Retina (tissue), 1 donor: Measurements from ENCODE around the gene YDJC.
"Not testable (repeated sequence)": the region's sequence is repeated elsewhere in the genome, so short reads cannot be mapped to it uniquely, and the experiment has no call there.

Experiments
- DNase-seq: peaks from one replicate; pipeline ENCODE4 v3.0.0-alpha.2; 2016

Gene YDJC

GRCh38 chr22:21651521-21652009 lies 21.7 kb upstream of the YDJC start:
- no peak for DNase-seq

- DNase-seq = no peak
Observed at GRCh38 chr22:21650823-21651520, 21.1 kb upstream of the YDJC start.

DNA sequence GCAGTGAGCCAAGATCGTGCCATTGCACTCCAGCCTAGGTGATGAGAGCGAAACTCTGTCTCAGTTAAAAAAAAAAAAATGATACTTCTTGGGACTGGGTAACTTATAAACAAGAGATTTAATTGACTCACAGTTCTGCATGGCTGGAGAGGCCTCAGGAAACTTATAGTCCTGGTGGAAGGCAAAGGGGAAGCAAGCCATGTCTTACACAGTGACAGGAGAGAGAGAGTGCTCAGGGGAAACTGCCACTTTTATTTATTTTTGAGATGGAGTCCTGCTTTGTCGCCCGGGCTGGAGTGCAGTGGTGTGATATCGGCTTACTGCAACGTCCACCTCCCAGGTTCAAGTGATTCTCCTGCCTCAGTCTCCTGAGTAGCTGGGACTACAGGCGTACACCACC lies 20.5 kb upstream of the YDJC start:
- DNase-seq = no peak

DNA sequence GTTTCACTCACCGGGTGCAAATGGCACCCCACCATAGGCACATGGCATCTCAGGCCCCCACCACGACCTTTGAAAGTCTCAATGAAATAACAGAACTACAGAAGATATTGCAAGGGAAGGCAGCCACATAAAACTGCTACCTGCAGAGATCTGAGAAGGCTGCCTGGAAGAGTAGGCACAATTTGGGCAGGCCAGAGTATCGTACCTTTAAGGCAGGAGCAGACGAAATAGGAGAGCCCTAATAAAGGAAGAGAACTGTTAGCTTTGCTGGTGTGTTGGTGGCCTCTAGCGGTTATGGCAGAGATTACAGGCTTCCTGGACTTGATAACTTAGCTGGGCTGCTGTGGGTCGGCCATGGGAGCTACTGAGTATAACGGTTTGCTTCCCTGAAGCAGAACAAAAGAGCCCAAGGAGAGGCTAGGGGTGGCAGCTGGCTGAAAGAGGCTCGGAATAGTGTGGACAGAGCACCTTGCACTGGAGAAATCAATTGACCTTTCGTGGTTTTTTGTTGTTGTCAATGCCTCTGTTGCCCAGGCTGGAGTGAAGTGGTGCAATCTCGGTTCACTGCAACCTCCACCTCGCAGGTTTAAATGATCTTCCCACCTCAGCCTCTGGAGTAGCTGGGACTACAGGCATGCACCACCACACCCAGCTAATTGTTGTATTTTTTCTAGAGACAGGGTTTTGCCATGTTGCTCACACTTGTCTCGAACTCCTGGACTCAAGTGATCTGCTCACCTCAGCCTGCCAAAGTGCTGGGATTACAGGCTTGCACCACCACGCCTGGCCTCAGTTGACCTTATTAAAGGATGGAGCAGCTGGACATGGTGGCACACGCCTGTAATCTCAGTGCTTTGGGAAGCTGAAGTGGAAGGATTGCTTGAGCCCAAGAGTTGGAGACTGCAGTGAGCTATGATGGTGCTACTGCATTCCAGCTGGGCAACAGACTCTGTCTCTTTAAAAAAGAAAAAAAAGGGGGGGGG lies 17.1 kb upstream of the YDJC start:
- peak; percentile 84 for DNase-seq

DNA sequence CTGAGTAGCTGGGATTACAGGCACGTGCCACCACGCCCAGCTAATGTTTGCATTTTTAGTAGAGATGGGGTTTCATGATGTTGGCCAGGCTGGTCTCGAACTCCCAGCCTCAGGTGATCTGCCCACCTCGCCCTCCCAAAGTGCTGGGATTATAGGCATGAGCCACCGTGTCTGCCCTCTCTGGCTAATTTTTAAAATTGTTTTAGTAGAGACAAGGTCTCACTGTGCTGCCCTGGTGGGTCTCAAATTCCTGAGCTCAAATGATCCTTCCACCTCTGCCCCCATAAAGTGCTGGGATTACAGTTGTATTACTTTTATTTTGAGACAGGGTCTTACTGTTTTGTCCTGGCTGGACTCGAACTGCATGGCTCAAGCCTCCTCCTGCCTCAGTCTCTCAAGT lies 15.7 kb upstream of the YDJC start:
- DNase-seq = not testable (repeated sequence)

DNA sequence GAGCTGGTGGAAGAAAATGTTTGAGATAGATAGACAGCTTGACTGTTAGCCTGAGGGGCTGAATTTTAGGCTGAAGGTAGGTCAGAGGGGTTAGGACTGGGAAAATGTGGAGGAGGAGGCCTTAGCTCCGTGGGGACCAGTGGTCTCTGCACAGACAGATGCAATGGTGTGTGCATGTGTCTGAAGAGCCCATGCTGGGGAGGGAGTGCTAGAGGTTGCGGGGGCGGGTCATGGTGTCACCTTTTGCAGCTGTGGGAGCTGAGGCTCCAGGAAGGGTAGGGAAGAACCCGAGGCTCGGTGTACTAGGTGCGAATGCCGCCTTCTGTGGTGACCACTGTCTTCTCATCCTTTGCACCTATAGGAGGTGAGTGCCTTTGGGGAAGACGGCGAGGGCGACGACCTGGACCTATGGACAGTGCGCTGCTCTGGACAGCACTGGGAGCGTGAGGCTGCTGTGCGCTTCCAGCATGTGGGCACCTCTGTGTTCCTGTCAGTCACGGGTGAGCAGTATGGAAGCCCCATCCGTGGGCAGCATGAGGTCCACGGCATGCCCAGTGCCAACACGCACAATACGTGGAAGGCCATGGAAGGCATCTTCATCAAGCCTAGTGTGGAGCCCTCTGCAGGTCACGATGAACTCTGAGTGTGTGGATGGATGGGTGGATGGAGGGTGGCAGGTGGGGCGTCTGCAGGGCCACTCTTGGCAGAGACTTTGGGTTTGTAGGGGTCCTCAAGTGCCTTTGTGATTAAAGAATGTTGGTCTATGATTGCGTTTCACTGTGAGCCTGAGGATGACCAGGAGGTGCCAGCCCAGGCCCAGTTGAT lies 13.9 kb upstream of the YDJC start:
- no peak for DNase-seq

GRCh38 chr22:21642584-21643448 lies 13.0 kb upstream of the YDJC start:
- peak; percentile 76 for DNase-seq

DNA sequence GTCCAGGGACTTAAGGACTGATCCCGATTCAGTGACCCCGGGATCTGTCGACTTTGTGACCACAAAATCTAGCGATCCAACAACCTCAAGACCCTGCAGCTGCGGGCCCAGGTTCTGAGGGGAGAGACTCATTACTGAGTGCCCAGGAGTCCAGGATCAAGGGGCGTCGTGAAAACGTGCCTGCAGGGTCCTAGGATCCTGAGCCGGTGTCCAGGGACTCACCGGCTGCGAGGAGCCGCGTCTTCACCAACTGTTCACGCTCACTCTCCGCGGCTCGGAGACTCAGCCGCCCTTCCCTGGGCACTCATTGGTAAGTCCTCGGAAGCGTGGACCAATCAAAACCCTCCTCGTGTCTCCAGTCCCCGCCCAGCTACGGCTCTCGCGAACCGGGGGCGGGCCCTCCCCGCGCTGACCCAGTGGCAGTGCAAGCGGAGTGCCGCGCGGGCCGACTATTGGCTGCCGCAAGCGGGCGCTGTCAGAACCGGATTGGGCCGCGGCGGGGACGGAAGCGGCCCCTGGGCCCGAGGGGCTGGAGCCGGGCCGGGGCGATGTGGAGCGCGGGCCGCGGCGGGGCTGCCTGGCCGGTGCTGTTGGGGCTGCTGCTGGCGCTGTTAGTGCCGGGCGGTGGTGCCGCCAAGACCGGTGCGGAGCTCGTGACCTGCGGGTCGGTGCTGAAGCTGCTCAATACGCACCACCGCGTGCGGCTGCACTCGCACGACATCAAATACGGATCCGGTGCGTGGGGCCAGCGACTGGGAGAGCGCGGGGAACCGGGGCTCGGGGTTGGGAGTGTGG lies 12.2 kb upstream of the YDJC start, which contains the start of gene SDF2L1:
SDF2L1 (plus strand) TSS at position 514 of the 795 bp plus-strand sequence; CDS start at position 549, 35 bp downstream.
- DNase-seq = peak; percentile 97

- DNase-seq = no peak
Observed at GRCh38 chr22:21641417-21641788, 11.6 kb upstream of the YDJC start.

GRCh38 chr22:21640810-21641209 lies 11.0 kb upstream of the YDJC start:
- no peak for DNase-seq

GRCh38 chr22:21639359-21639758 lies 9.5 kb upstream of the YDJC start:
- no peak for DNase-seq

DNA sequence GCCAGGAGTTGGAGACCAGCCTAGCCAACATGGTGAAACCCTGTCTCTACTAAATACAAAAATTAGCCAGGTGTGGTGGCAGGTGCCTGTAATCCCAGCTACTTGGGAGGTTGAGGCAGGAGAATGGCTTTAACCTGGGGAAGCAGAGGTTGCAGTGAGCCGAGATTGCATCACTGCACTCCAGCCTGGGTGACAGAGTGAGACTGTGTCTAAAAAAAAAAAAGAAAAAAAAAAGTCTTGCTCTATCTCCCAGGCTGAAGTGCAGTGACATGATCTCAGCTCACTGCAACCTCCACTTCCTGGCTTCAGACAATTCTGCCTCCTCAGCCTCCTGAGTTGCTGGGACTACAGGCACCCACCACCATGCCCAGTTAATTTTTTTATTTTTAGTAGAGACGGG lies 7.6 kb upstream of the YDJC start:
- DNase-seq = not testable (repeated sequence)

DNA sequence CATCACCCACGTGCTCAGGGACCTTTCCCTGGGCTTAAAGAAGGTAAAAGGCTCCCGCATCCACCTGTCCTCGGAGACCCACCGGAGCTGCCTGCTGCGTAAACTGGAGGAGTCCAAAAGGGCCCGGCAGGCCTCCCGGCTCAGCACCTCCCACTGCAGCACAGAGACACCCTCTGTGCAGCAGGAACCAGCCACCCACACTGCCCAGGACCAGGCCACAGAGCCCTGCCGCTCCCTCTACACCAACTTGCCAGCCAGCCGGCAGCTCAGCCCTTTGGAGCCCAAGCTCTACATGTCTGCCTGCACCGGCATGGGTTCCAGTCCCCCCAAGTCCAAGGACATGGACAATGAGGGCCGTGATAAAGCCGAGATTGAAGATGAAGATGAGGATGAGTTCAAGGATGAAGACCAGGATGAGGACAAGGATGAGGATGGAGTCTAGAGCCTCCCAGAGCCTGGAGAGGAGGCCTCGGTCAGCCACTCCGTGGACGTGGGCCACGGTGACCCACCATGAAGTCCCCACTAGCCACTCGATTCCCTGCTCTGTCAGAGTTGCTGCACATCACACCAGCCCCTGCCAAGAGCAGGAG lies 6.9 kb upstream of the YDJC start:
- DNase-seq = no peak

GRCh38 chr22:21635771-21636510 lies 6.1 kb upstream of the YDJC start:
- DNase-seq = no peak

- no peak for DNase-seq
Observed at GRCh38 chr22:21634844-21635243, 5.0 kb upstream of the YDJC start.

DNA sequence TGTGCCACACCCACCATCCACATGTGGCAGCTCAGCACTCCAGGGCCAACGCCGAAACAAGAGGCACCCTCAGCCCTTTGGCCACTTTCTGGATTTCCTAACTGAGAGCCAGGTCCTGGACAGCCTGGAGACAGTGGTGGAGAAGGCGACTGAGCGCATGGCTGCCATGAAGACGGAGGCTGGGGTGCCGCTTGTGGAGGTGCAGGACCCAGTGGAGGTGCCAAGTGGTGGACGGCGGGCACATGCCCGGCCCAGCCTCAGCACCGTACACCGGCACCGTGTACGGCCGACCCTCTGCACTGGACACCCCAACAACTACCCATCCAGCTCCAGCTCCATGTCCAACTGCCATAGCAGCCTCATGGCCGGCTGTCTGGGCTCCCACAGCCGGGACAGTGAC lies 4.3 kb upstream of the YDJC start:
- DNase-seq = no peak

GRCh38 chr22:21633481-21633880 lies 3.7 kb upstream of the YDJC start:
- DNase-seq = no peak

DNA sequence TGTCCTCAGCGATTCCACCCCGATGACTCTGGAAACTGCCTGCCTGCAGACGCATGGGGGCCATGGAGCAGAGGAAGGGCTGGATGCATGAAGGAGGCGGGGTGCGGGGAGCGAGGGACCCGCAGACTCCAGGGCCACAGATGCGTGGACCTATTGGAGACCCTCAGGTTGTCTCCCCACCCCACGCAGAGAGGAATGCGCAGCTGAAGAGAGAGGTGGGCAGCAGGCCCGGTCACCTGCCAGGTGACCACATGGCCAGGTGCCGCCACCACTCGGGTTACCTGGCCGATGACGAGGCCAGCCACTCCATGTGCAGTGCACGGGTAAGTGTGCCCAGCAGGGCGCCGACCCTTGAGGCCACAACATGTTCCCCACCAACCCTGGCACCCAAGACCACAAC lies 3.1 kb upstream of the YDJC start:
- DNase-seq = no peak

GRCh38 chr22:21632237-21632895 lies 2.5 kb upstream of the YDJC start, which contains the start of gene CCDC116:
Gene CCDC116, plus strand, starts transcription at chr22:21632760. Its CDS starts 422 bp downstream, at chr22:21633182.
- DNase-seq = no peak
